ENCODE results near the gene RIMBP2. TPM values are rescaled to one million over a fixed set of nuclear protein-coding genes. Genes with fewer than 3 reads are reported as not detected.
A peak's percentile ranks its signal among the peaks of the same experiment; 100 is the strongest.

The RIMBP2 gene
- total and polyA plus RNA-seq, 5 donors, result 0.05 to 0.28 TPM; not detected in 3

DNA sequence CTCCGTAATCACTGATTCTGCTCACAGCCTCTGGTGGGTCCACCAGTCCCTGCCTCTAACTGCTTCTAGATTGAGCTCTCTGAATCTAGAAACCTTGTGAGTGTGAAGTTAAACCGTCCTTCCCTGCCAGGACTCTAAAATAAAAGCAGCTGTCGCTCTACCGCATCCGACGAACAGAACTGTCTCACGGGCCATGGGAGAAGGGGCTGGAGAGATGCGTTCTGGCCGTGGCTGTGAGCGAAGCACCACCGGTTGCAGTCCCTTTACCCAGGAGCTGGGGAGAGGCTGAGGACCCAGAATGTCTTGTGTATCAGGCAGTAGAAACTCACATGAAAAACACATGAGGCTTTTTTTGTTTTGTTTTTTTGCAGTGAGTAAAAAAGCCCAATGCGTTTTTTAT lies 218.8 kb downstream of the RIMBP2 start:
- H3K4me1 ChIP-seq (ENCODE audit: control insufficient read depth, insufficient read depth, low read length), result no peaks in the 10 kb centered on the region
- ATAC-seq (no peak), DNase-seq (no peak)
- WGBS, result 78% methylated on average over 12 of the region's 12 CpGs
- H3K9me3 ChIP-seq (ENCODE audit: control insufficient read depth, low read length), result no peaks in the 10 kb centered on the region
- no peaks in the 10 kb centered on the region for H3K27me3 ChIP-seq (ENCODE audit: control insufficient read depth, insufficient read depth)
- H3K27ac ChIP-seq (ENCODE audit: low read length), result no peak overlapping the region
- intact Hi-C loops (cut with DNase I), result no loop called here
- no peak overlapping the region for H3K4me3 ChIP-seq (ENCODE audit: low read length)

GRCh38 chr12:130496516-130497120 lies 219.5 kb downstream of the RIMBP2 start:
- H3K4me3 ChIP-seq (ENCODE audit: low read length), result no peak overlapping the region
- intact Hi-C loops (cut with DNase I), result no loop called here
- H3K4me1 ChIP-seq (ENCODE audit: control insufficient read depth, insufficient read depth, low read length), result no peaks in the 10 kb centered on the region
- no peaks in the 10 kb centered on the region for H3K27me3 ChIP-seq (ENCODE audit: control insufficient read depth, insufficient read depth)
- ATAC-seq (no peak), DNase-seq (no peak)
- H3K27ac ChIP-seq (ENCODE audit: low read length), result no peak overlapping the region
- 73% methylated on average over 14 of the region's 14 CpGs for WGBS
- H3K9me3 ChIP-seq (ENCODE audit: control insufficient read depth, low read length), result no peaks in the 10 kb centered on the region

DNA sequence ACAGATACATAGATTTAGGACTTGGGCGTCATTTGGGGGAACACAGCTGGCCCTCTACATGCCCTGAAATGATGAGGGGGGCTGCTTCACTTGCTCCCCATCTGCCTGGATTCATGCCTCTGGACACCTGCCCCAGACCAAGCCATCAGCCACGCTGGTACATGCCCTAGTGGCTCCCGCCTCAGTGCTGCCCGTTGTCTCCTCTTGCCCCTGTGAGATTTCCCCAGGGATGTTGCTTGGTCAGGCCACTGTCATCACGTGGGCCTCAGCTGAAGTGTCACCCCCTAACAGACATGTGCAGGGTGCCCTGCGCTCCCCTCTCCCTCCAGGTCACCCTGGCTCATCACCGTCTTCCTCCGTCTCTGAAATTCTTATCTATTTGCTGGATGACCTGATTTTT lies 220.9 kb downstream of the RIMBP2 start:
- WGBS, result 73% methylated on average over 8 of the region's 8 CpGs
- Histone ChIP-seq H3K9me3 (ENCODE audit: control insufficient read depth, low read length) (no peaks in the 10 kb centered on the region), H3K4me1 (ENCODE audit: control insufficient read depth, insufficient read depth, low read length) (no peaks in the 10 kb centered on the region), H3K27ac (ENCODE audit: low read length) (no peak overlapping the region), H3K27me3 (ENCODE audit: control insufficient read depth, insufficient read depth) (no peaks in the 10 kb centered on the region), H3K4me3 (ENCODE audit: low read length) (no peak overlapping the region)
- no peak for DNase-seq
- no peak for ATAC-seq
- intact Hi-C loops (cut with DNase I), result no loop called here

DNA sequence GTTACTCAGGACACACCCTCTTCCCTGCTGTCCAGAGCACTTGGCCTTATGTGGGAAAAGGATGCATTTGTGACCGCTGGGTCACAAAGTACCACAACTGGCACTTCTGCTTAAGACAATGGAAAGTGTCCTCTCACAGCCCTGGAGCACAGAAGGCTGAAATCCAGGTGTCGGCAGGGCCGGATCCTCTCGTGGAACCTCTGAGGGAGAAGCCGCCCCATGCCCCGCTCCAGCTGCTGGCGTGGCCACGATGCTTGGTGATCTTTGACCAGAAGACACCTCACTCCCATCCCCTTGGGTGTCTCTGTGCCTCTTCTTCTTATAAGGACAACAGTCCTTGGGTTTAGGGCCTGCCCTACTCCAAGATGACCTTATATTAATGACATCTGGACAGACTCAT lies 221.4 kb downstream of the RIMBP2 start:
- H3K4me1 ChIP-seq (ENCODE audit: control insufficient read depth, insufficient read depth, low read length), result no peaks in the 10 kb centered on the region
- DNase-seq, result no peak
- H3K27ac ChIP-seq (ENCODE audit: low read length), result no peak overlapping the region
- H3K9me3 ChIP-seq (ENCODE audit: control insufficient read depth, low read length), result no peaks in the 10 kb centered on the region
- 92% methylated on average over 8 of the region's 8 CpGs for WGBS
- intact Hi-C loops (cut with DNase I), result no loop called here
- no peaks in the 10 kb centered on the region for H3K27me3 ChIP-seq (ENCODE audit: control insufficient read depth, insufficient read depth)
- no peak overlapping the region for H3K4me3 ChIP-seq (ENCODE audit: low read length)
- no peak for ATAC-seq

DNA sequence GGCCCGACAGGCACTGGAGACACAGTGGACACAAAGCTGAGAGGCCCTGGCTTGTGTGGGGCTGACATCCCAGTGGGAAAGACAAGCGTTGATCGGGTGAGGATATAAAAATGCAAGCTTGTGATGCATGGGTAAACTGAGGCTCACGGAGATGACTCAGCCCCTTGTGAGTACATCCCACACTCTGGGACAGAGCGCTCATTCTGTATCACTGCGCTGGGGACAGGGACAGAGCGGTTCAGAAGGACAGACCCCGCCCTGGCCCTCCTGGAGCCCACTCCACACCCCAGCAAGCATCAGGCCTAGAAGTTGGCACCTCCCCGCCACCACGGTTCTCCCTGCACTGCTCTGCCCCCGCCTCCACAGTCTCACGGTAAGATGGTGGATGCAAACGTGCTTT lies 222.1 kb downstream of the RIMBP2 start:
- no peaks in the 10 kb centered on the region for H3K9me3 ChIP-seq (ENCODE audit: control insufficient read depth, low read length)

GRCh38 chr12:130491421-130492357 lies 224.4 kb downstream of the RIMBP2 start:
- Histone ChIP-seq H3K4me3 (ENCODE audit: low read length) (no peak overlapping the region), H3K4me1 (ENCODE audit: control insufficient read depth, insufficient read depth, low read length) (no peaks in the 10 kb centered on the region), H3K27ac (ENCODE audit: low read length) (peak overlapping the region; percentile 71), H3K9me3 (ENCODE audit: control insufficient read depth, low read length) (no peaks in the 10 kb centered on the region), H3K27me3 (ENCODE audit: control insufficient read depth, insufficient read depth) (no peaks in the 10 kb centered on the region)
- intact Hi-C loops (cut with DNase I), result no loop called here
- ATAC-seq (peak; percentile 61 to 77), DNase-seq (peak in 2 of 3 donors; percentile 37 to 62)
- 45% methylated on average over 32 of the region's 32 CpGs for WGBS

More for the DNA sequence above, 222.1 kb downstream of the RIMBP2 start:
- ATAC-seq (no peak), DNase-seq (no peak)
- 79% methylated on average over 13 of the region's 13 CpGs for WGBS
- no peaks in the 10 kb centered on the region for H3K4me1 ChIP-seq (ENCODE audit: control insufficient read depth, insufficient read depth, low read length)
- no peak overlapping the region for H3K27ac ChIP-seq (ENCODE audit: low read length)
- H3K4me3 ChIP-seq (ENCODE audit: low read length), result no peak overlapping the region
- intact Hi-C loops (cut with DNase I), result no loop called here
- H3K27me3 ChIP-seq (ENCODE audit: control insufficient read depth, insufficient read depth), result no peaks in the 10 kb centered on the region

DNA sequence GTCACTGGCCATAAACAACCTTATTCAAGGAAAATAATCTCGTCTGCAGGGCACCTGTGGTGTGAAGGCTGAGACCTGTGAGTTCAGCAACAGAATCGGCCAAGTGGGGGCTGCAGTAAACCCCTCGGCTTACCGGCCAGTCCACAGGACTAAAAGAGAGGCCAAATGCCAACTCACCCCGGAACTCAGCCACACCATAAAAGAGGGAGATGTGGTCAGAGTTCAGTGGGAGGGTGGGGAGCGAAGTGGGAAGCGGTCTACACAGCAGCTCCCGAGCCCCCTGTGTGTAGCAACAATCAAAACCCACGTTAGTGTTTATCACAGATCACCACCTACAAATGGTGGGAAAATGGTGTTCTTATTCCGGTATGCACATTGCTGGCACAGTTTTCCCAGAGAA lies 225.4 kb downstream of the RIMBP2 start:
- H3K27ac ChIP-seq (ENCODE audit: low read length), result no peak overlapping the region

GRCh38 chr12:130489293-130489692 lies 226.8 kb downstream of the RIMBP2 start:
- intact Hi-C loops (cut with DNase I), result no loop called here

More for the DNA sequence above, 225.4 kb downstream of the RIMBP2 start:
- Histone ChIP-seq H3K9me3 (ENCODE audit: control insufficient read depth, low read length) (no peaks in the 10 kb centered on the region), H3K4me1 (ENCODE audit: control insufficient read depth, insufficient read depth, low read length) (no peaks in the 10 kb centered on the region), H3K4me3 (ENCODE audit: low read length) (no peak overlapping the region), H3K27me3 (ENCODE audit: control insufficient read depth, insufficient read depth) (no peaks in the 10 kb centered on the region)
- 72% methylated on average over 10 of the region's 10 CpGs for WGBS
- intact Hi-C loops (cut with DNase I), result no loop called here
- no peak for ATAC-seq
- DNase-seq, result no peak

DNA sequence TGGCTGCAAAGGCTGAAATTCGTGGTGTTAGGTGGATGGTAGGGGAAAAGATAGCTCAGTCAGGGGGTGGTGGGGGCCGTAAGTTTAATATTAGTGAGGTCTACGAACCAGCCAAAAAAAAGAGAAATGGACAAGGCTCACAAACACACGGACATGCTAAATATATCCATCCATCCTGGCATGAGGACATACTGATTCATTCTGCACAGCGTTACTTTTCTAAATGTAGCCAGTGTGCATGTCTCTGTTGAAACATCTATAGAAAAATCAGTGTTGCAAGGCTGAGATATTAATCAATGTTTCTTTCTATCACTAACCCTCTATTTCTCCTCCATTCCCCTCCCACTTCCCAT lies 227.8 kb downstream of the RIMBP2 start:
- DNase-seq (no peak), ATAC-seq (no peak)
- intact Hi-C loops (cut with DNase I), result no loop called here
- no peaks in the 10 kb centered on the region for H3K9me3 ChIP-seq (ENCODE audit: control insufficient read depth, low read length)
- WGBS, result 52% methylated on average over 5 of the region's 5 CpGs
- H3K4me1 ChIP-seq (ENCODE audit: control insufficient read depth, insufficient read depth, low read length), result no peaks in the 10 kb centered on the region
- no peaks in the 10 kb centered on the region for H3K27me3 ChIP-seq (ENCODE audit: control insufficient read depth, insufficient read depth)
- no peak overlapping the region for H3K4me3 ChIP-seq (ENCODE audit: low read length)
- H3K27ac ChIP-seq (ENCODE audit: low read length), result no peak overlapping the region

More at GRCh38 chr12:130489293-130489692, 226.8 kb downstream of the RIMBP2 start:
- WGBS, result 88% methylated on average over 7 of the region's 7 CpGs
- no peak for DNase-seq
- no peaks in the 10 kb centered on the region for H3K4me1 ChIP-seq (ENCODE audit: control insufficient read depth, insufficient read depth, low read length)
- H3K4me3 ChIP-seq (ENCODE audit: low read length), result no peak overlapping the region
- H3K27ac ChIP-seq (ENCODE audit: low read length), result no peak overlapping the region
- H3K27me3 ChIP-seq (ENCODE audit: control insufficient read depth, insufficient read depth), result no peaks in the 10 kb centered on the region
- no peaks in the 10 kb centered on the region for H3K9me3 ChIP-seq (ENCODE audit: control insufficient read depth, low read length)
- ATAC-seq, result no peak

DNA sequence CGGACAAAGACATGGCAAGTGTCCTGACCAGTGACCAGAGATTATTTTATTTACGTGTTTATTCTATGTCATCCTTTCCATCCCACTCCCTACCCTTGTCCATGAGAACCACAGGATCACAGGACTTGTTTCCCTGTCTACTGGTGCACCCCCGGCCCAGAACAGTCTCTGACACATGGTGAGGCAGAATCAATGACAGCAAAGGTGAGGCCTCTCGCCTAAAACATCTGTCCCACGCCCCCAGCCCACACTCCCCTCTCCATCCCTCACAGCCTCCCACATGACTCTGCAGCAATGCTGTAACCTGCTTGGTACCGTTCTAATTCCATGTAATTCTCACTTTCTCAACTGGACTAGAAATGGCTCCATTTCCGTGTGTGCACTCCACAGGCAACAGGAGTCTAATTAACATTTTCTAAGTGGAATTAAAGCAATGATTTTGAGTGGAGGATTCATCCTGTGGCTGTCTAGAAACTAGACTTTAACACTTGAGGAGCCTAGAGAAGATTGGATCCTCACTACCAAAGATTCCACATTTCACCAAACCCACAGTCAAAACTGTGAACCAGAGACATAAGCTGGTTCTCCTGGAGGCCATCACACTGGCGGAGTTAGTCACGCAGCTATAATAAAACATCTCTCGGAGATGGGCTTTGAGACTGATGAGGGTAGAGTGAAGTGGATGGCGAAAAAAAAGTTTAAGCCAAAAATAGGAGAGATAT lies 228.3 kb downstream of the RIMBP2 start:
- Histone ChIP-seq H3K4me1 (ENCODE audit: control insufficient read depth, insufficient read depth, low read length) (no peaks in the 10 kb centered on the region), H3K4me3 (ENCODE audit: low read length) (no peak overlapping the region), H3K27me3 (ENCODE audit: control insufficient read depth, insufficient read depth) (no peaks in the 10 kb centered on the region), H3K9me3 (ENCODE audit: control insufficient read depth, low read length) (no peaks in the 10 kb centered on the region), H3K27ac (ENCODE audit: low read length) (no peak overlapping the region)
- intact Hi-C loops (cut with DNase I), result no loop called here
- 80% methylated on average over 11 of the region's 11 CpGs for WGBS
- no peak for ATAC-seq
- DNase-seq, result no peak

- no peak overlapping the region for H3K4me3 ChIP-seq (ENCODE audit: low read length)
- no peak overlapping the region for H3K27ac ChIP-seq (ENCODE audit: low read length)
- WGBS, result 79% methylated on average over 12 of the region's 12 CpGs
- no peaks in the 10 kb centered on the region for H3K4me1 ChIP-seq (ENCODE audit: control insufficient read depth, insufficient read depth, low read length)
- no peaks in the 10 kb centered on the region for H3K27me3 ChIP-seq (ENCODE audit: control insufficient read depth, insufficient read depth)
- intact Hi-C loops (cut with DNase I), result no loop called here
- no peak for ATAC-seq
- H3K9me3 ChIP-seq (ENCODE audit: control insufficient read depth, low read length), result no peaks in the 10 kb centered on the region
- DNase-seq, result no peak
These were observed 229.1 kb downstream of the RIMBP2 start for GRCh38 chr12:130486891-130487416.
